Esophagus squamous epithelium (tissue), 5 donors: ENCODE results near the gene BPGM. TPM values are rescaled to one million over a fixed set of nuclear protein-coding genes. Genes with fewer than 3 reads are reported as not detected.

Source experiments
- DNase-seq: peaks from one replicate; lab custom pipeline; 2025; lab: John Stamatoyannopoulos, UW
- H3K27ac ChIP-seq, 4 donors: fragments of 200-600 bp; sonication (generic); one replicate each; pipeline ENCODE4 v1.5.1; 2016 to 2019; ENCODE audit warnings: mild to moderate bottlenecking in 1 of 4
- H3K27me3 ChIP-seq, 4 donors: fragments of 200-600 bp; sonication (generic); 1 replicate in 3 of 4; 2 replicates in 1 of 4; pipeline versions ENCODE4 v1.5.1 to v1.6.0; 2017 to 2021; ENCODE audit warnings: antibody characterized with exemption in 1 of 4
- H3K36me3 ChIP-seq, 3 donors: fragments of 200-600 bp; sonication (generic); one replicate each; pipeline ENCODE4 v1.5.1; 2016 to 2019
- H3K4me1 ChIP-seq, 3 donors: fragments of 200-600 bp; sonication (generic); one replicate each; pipeline ENCODE4 v1.5.1; 2017 to 2019
- H3K4me3 ChIP-seq, 4 donors: fragments of 200-600 bp; sonication (generic); 1 replicate in 3 of 4; 2 replicates in 1 of 4; pipeline ENCODE4 v1.5.1; 2016 to 2019; ENCODE audit warnings: mild to moderate bottlenecking in 2 of 4, moderate library complexity in 1 of 4
- H3K9me3 ChIP-seq, 3 donors: fragments of 200-600 bp; sonication (generic); one replicate each; pipeline ENCODE4 v1.5.1; 2016 to 2019
- POLR2A ChIP-seq, 4 donors: fragments of 450-650 bp; IDR thresholded peaks; one replicate each; pipeline ENCODE4 v1.6.1; 2017; ENCODE audit warnings: antibody characterized with exemption in 4 of 4, mild to moderate bottlenecking in 4 of 4, moderate library complexity in 3 of 4
- WGBS, 2 donors: methylation state at CpG; one replicate each; pipeline ENCODE4 v1.1.5; 2018; 5-methylcytosine and 5-hydroxymethylcytosine counted together
- intact Hi-C: fragments of 100-400 bp; cut with DNase I; formaldehyde crosslinking; loops from one replicate; pipeline ENCODE4 v1.15.0; 2022
- total RNA-seq, 4 donors: library from RNA; depleted of rRNA; stranded (reverse); fragments of >200 nt; gene quantifications; one replicate each; pipeline ENCODE4 v1.1.0, GENCODE V29; 2016
- TF ChIP-seq, protein P1 (sequence below), 6 experiments: fragments of 450-650 bp in 4 of 6; fragments of 200-600 bp in 2 of 6; sonication (generic) in 2 of 6; IDR thresholded peaks; one replicate each; pipeline ENCODE4 v1.5.1; 2016 to 2019; ENCODE audit warnings: antibody characterized with exemption in 6 of 6, mild to moderate bottlenecking in 4 of 6, moderate library complexity in 4 of 6
- donor health status: DM: yes; HTN: yes; CAD: no.

The BPGM gene
- total RNA-seq, 4 donors from 2014 or later: 4.4 to 16.8 (median 11.3) TPM

GRCh38 chr7:134651991-134652390 is 5.3 kb downstream of the BPGM start:
- no peak overlapping the region for H3K27ac ChIP-seq
- H3K4me1 ChIP-seq: peaks cover 0 to 14% (median 0%) of the 10 kb centered on the region in 3 donors
- 58 to 65% methylated on average over 4 of the region's 4 CpGs for WGBS, 2 donors
- no peaks in the 10 kb centered on the region for H3K9me3 ChIP-seq
- intact Hi-C loops: no loop called here
- H3K4me3 ChIP-seq: no peak overlapping the region
- H3K36me3 ChIP-seq: no peaks in the 10 kb centered on the region
- H3K27me3 ChIP-seq: no peaks in the 10 kb centered on the region
- no peak for DNase-seq
- TF ChIP-seq, protein P1, sequence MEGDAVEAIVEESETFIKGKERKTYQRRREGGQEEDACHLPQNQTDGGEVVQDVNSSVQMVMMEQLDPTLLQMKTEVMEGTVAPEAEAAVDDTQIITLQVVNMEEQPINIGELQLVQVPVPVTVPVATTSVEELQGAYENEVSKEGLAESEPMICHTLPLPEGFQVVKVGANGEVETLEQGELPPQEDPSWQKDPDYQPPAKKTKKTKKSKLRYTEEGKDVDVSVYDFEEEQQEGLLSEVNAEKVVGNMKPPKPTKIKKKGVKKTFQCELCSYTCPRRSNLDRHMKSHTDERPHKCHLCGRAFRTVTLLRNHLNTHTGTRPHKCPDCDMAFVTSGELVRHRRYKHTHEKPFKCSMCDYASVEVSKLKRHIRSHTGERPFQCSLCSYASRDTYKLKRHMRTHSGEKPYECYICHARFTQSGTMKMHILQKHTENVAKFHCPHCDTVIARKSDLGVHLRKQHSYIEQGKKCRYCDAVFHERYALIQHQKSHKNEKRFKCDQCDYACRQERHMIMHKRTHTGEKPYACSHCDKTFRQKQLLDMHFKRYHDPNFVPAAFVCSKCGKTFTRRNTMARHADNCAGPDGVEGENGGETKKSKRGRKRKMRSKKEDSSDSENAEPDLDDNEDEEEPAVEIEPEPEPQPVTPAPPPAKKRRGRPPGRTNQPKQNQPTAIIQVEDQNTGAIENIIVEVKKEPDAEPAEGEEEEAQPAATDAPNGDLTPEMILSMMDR (IDR thresholded peaks at IDR 0.05): no peak
- TF ChIP-seq POLR2A (IDR thresholded peaks at IDR 0.05): no peak

DNA sequence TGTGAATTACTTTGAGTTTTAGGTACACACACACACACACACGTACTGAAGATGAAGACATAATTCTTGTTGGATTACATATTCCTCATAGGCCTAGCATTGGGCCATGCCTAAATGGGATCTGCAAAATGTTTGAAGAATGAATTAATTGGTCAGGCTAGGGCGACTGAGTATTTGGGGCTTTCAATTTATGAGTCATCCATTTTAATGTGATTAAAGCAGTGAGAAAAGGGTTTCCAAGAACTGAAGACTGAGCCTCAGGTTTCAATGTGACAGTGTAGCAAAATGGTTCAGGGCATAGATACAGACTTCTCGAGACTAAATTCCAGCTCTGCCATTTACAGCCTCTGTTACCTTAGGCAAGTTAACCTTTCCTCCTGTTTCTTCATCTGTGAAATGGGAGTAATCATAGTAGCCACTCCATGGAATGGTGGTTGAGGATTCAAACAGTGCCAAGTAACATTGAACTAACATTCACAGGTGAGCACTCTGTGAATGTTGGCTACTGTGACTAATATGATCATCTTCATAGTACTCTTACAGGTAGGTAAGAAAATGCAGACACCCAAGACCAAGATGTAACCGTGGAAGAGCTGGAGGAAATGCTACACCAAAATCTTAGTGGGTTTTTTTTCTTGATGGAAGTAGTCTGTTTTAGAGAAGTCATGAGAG is 7.6 kb downstream of the BPGM start:
- H3K27me3 ChIP-seq: no peaks in the 10 kb centered on the region
- H3K9me3 ChIP-seq: no peaks in the 10 kb centered on the region
- no peaks in the 10 kb centered on the region for H3K36me3 ChIP-seq
- no peaks in the 10 kb centered on the region for H3K4me1 ChIP-seq
- WGBS, 2 donors: 37 to 57% methylated on average over 4 of the region's 4 CpGs
- no peak for TF ChIP-seq POLR2A (IDR thresholded peaks at IDR 0.05)
- TF ChIP-seq, protein P1 (IDR thresholded peaks at IDR 0.05): no peak
- H3K27ac ChIP-seq: no peak overlapping the region
- no peak for DNase-seq
- H3K4me3 ChIP-seq: no peak overlapping the region
- intact Hi-C loops: no loop called here

DNA sequence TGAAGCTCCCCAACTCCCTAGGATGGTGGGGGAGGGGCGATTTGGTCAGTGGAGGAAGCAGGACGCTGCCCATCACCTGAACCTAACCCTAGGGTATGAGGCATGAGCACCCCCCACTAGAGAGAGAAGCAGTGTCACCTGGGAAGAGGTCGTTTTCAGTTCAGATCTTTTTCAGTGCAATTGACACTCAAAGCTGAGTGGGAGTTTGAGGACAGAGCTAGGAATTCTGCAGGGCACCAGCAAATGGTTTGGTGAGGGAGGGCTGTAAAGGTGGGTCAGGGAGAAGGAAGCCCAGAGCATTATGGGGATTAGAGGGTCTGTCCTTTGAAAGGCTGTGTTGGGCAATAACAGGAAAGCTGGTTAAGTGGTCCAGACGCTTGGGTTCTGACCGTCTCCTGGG is 10.9 kb downstream of the BPGM start:
- Histone ChIP-seq H3K27me3 (no peaks in the 10 kb centered on the region), H3K36me3 (peaks cover 0 to 14% (median 0%) of the 10 kb centered on the region in 3 donors), H3K27ac (no peak overlapping the region), H3K4me3 (no peak overlapping the region), H3K9me3 (no peaks in the 10 kb centered on the region), H3K4me1 (peaks cover 0 to 4% (median 0%) of the 10 kb centered on the region in 3 donors)
- no peak for DNase-seq
- TF ChIP-seq POLR2A (IDR thresholded peaks at IDR 0.05): no peak
- TF ChIP-seq, protein P1 (IDR thresholded peaks at IDR 0.05): no peak
- WGBS, 2 donors: 64 to 69% methylated on average over 5 of the region's 5 CpGs
- intact Hi-C loops: no loop called here

GRCh38 chr7:134660242-134660785 is 13.7 kb downstream of the BPGM start:
- Histone ChIP-seq H3K36me3 (peaks cover 0 to 34% (median 0%) of the 10 kb centered on the region in 3 donors), H3K9me3 (no peaks in the 10 kb centered on the region), H3K27ac (no peak overlapping the region), H3K27me3 (no peaks in the 10 kb centered on the region), H3K4me3 (no peak overlapping the region), H3K4me1 (peaks cover 0 to 4% (median 0%) of the 10 kb centered on the region in 3 donors)
- intact Hi-C loops: no loop called here
- 81 to 83% methylated on average over 7 of the region's 7 CpGs for WGBS, 2 donors
- TF ChIP-seq, protein P1 (IDR thresholded peaks at IDR 0.05): no peak
- no peak for TF ChIP-seq POLR2A (IDR thresholded peaks at IDR 0.05)
- DNase-seq: no peak

DNA sequence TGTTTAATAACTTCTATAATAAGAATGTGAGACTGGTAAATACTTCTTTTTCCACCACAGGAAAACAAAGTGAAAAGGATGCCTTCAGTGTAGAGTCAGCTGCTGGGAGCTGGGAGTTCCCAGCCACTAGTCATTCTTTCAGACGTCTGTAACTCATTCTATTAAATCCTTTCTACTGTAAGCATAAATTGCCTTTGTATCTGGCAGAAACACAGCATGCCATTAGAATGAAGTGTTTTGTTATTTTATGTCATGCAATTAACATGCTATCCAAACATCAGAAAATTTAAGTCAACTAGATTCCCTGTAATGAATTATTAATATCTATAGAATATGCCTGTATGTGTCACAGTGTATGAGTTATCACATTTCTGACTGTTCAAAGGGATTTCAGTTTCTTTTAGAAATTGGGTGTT is 14.3 kb downstream of the BPGM start:
- WGBS, 2 donors: 14 to 25% methylated on average over 1 of the region's 1 CpG
- H3K9me3 ChIP-seq: no peaks in the 10 kb centered on the region
- H3K27ac ChIP-seq: no peak overlapping the region
- peaks cover 0 to 36% (median 0%) of the 10 kb centered on the region in 3 donors for H3K36me3 ChIP-seq
- intact Hi-C loops: no loop called here
- no peak for DNase-seq
- no peak for TF ChIP-seq POLR2A (IDR thresholded peaks at IDR 0.05)
- TF ChIP-seq, protein P1 (IDR thresholded peaks at IDR 0.05): no peak
- peaks cover 0 to 4% (median 0%) of the 10 kb centered on the region in 3 donors for H3K4me1 ChIP-seq
- H3K4me3 ChIP-seq: no peak overlapping the region
- no peaks in the 10 kb centered on the region for H3K27me3 ChIP-seq
